Measurements from ENCODE around the gene ALK. TPM values are rescaled to one million over a fixed set of nuclear protein-coding genes. Genes with fewer than 3 reads are reported as not detected.
A peak's percentile ranks its signal among the peaks of the same experiment; 100 is the strongest.

The ALK gene
- total RNA-seq, 2 donors from 2014 or later, result 0.05 TPM; not detected in 1

- DNase-seq (ENCODE audit: low spot score in 2 of 2), result no peak
- Mint-ChIP-seq H3K9me3 (no peaks in the 10 kb centered on the region), H3K27ac (no peak overlapping the region), H3K36me3 (no peaks in the 10 kb centered on the region)
- no peak for ATAC-seq
Measured at GRCh38 chr2:29560566-29560965, 360.8 kb downstream of the ALK start.

GRCh38 chr2:29560030-29560429 is 361.4 kb downstream of the ALK start:
- Mint-ChIP-seq H3K27ac (no peak overlapping the region), H3K9me3 (no peaks in the 10 kb centered on the region), H3K36me3 (no peaks in the 10 kb centered on the region)
- ATAC-seq (no peak), DNase-seq (ENCODE audit: low spot score in 2 of 2) (no peak)

- ATAC-seq (no peak), DNase-seq (ENCODE audit: low spot score in 2 of 2) (no peak)
- H3K27ac Mint-ChIP-seq, result no peak overlapping the region
- H3K36me3 Mint-ChIP-seq, result no peaks in the 10 kb centered on the region
- H3K9me3 Mint-ChIP-seq, result no peaks in the 10 kb centered on the region
Measured at GRCh38 chr2:29559578-29559977, 361.8 kb downstream of the ALK start.

GRCh38 chr2:29558097-29558496 is 363.3 kb downstream of the ALK start:
- ATAC-seq (no peak), DNase-seq (ENCODE audit: low spot score in 2 of 2) (no peak)
- H3K36me3 Mint-ChIP-seq, result no peaks in the 10 kb centered on the region
- H3K27ac Mint-ChIP-seq, result peak overlapping the region in 1 of 2 donors; percentile 9
- H3K9me3 Mint-ChIP-seq, result no peaks in the 10 kb centered on the region

- no peak for ATAC-seq
Measured at GRCh38 chr2:29557268-29557667, 364.1 kb downstream of the ALK start.

GRCh38 chr2:29549069-29549380 is 372.4 kb downstream of the ALK start:
- no peak overlapping the region for H3K27ac Mint-ChIP-seq
- H3K9me3 Mint-ChIP-seq, result peaks cover 0 to 3% of the 10 kb centered on the region in 2 donors
- no peak for ATAC-seq
- no peaks in the 10 kb centered on the region for H3K36me3 Mint-ChIP-seq
- DNase-seq (ENCODE audit: low spot score in 2 of 2), result no peak

More at GRCh38 chr2:29557268-29557667, 364.1 kb downstream of the ALK start:
- peaks cover 0 to 3% of the 10 kb centered on the region in 2 donors for H3K9me3 Mint-ChIP-seq
- no peak overlapping the region for H3K27ac Mint-ChIP-seq
- no peaks in the 10 kb centered on the region for H3K36me3 Mint-ChIP-seq
- DNase-seq (ENCODE audit: low spot score in 2 of 2), result no peak

- Mint-ChIP-seq H3K27ac (peak overlapping the region in 1 of 2 donors; percentile 38), H3K36me3 (no peaks in the 10 kb centered on the region), H3K9me3 (no peaks in the 10 kb centered on the region)
- DNase-seq (ENCODE audit: low spot score in 2 of 2) (no peak), ATAC-seq (no peak)
Measured at GRCh38 chr2:29544917-29545316, 376.5 kb downstream of the ALK start.

GRCh38 chr2:29544031-29544430 is 377.4 kb downstream of the ALK start:
- DNase-seq (ENCODE audit: low spot score in 2 of 2), result no peak
- no peak overlapping the region for H3K27ac Mint-ChIP-seq
- no peaks in the 10 kb centered on the region for H3K36me3 Mint-ChIP-seq
- H3K9me3 Mint-ChIP-seq, result no peaks in the 10 kb centered on the region
- ATAC-seq, result no peak

- ATAC-seq (no peak), DNase-seq (ENCODE audit: low spot score in 2 of 2) (no peak)
- Mint-ChIP-seq H3K9me3 (no peaks in the 10 kb centered on the region), H3K36me3 (no peaks in the 10 kb centered on the region), H3K27ac (no peak overlapping the region)
Measured at GRCh38 chr2:29535188-29535587, 386.2 kb downstream of the ALK start.

- H3K9me3 Mint-ChIP-seq, result no peaks in the 10 kb centered on the region
- DNase-seq (ENCODE audit: low spot score in 2 of 2), result no peak
- no peak overlapping the region for H3K27ac Mint-ChIP-seq
- no peak for ATAC-seq
- H3K36me3 Mint-ChIP-seq, result no peaks in the 10 kb centered on the region
Measured at GRCh38 chr2:29532436-29532835, 388.9 kb downstream of the ALK start.

- Mint-ChIP-seq H3K36me3 (no peaks in the 10 kb centered on the region), H3K9me3 (no peaks in the 10 kb centered on the region), H3K27ac (no peak overlapping the region)
- DNase-seq (ENCODE audit: low spot score in 2 of 2) (no peak), ATAC-seq (no peak)
Measured at GRCh38 chr2:29531626-29532025, 389.8 kb downstream of the ALK start.

GRCh38 chr2:29530281-29530680 is 391.1 kb downstream of the ALK start:
- no peak for ATAC-seq

GRCh38 chr2:29528891-29529520 is 392.4 kb downstream of the ALK start:
- DNase-seq (ENCODE audit: low spot score in 2 of 2) (peak in 1 of 2 donors; percentile 3), ATAC-seq (peak; percentile 62 to 84)
- Mint-ChIP-seq H3K27ac (no peak overlapping the region), H3K36me3 (no peaks in the 10 kb centered on the region), H3K9me3 (peaks cover 0 to 4% of the 10 kb centered on the region in 2 donors)

More at GRCh38 chr2:29530281-29530680, 391.1 kb downstream of the ALK start:
- no peak for DNase-seq (ENCODE audit: low spot score in 2 of 2)
- no peaks in the 10 kb centered on the region for H3K36me3 Mint-ChIP-seq
- peak overlapping the region in 1 of 2 donors; percentile 25 for H3K27ac Mint-ChIP-seq
- no peaks in the 10 kb centered on the region for H3K9me3 Mint-ChIP-seq

- H3K27ac Mint-ChIP-seq, result no peak overlapping the region
- no peaks in the 10 kb centered on the region for H3K36me3 Mint-ChIP-seq
- DNase-seq (ENCODE audit: low spot score in 2 of 2), result no peak
- peaks cover 0 to 4% of the 10 kb centered on the region in 2 donors for H3K9me3 Mint-ChIP-seq
- ATAC-seq, result no peak
Measured at GRCh38 chr2:29528371-29528770, 393.0 kb downstream of the ALK start.

- ATAC-seq (no peak), DNase-seq (ENCODE audit: low spot score in 2 of 2) (no peak)
- H3K36me3 Mint-ChIP-seq, result no peaks in the 10 kb centered on the region
- peaks cover 0 to 4% of the 10 kb centered on the region in 2 donors for H3K9me3 Mint-ChIP-seq
- H3K27ac Mint-ChIP-seq, result no peak overlapping the region
Measured at GRCh38 chr2:29527947-29528346, 393.4 kb downstream of the ALK start.

- H3K36me3 Mint-ChIP-seq, result no peaks in the 10 kb centered on the region
- H3K9me3 Mint-ChIP-seq, result peaks cover 0 to 4% of the 10 kb centered on the region in 2 donors
- no peak for ATAC-seq
- no peak overlapping the region for H3K27ac Mint-ChIP-seq
- DNase-seq (ENCODE audit: low spot score in 2 of 2), result no peak
Measured at GRCh38 chr2:29526587-29527586, 394.5 kb downstream of the ALK start.

GRCh38 chr2:29525921-29526320 is 395.5 kb downstream of the ALK start:
- no peaks in the 10 kb centered on the region for H3K36me3 Mint-ChIP-seq
- DNase-seq (ENCODE audit: low spot score in 2 of 2) (no peak), ATAC-seq (no peak)
- H3K27ac Mint-ChIP-seq, result no peak overlapping the region
- H3K9me3 Mint-ChIP-seq, result peaks cover 0 to 4% of the 10 kb centered on the region in 2 donors
